22Rv1 (cell line): ENCODE measurements around the gene EPS8L2.

Experiments used
- H3K27ac ChIP-seq: fragments of 450-650 bp; 2 replicates; pipeline ENCODE4 v1.5.1; 2017
- ZFX ChIP-seq: fragments of 450-650 bp; IDR thresholded peaks from 2 replicates; pipeline ENCODE4 v1.6.1; 2017; ENCODE audit warnings: antibody characterized with exemption, borderline replicate concordance
- TF ChIP-seq, protein P1 (sequence below): fragments of 450-650 bp; IDR thresholded peaks from 2 replicates; pipeline ENCODE4 v1.5.1; 2017; ENCODE audit warnings: mild to moderate bottlenecking

EPS8L2 gene

GRCh38 chr11:709109-709997, 3.3 kb downstream of the EPS8L2 start:
- H3K27ac ChIP-seq = peak overlapping the region; percentile 69
- TF ChIP-seq ZFX = no peak
- TF ChIP-seq, protein P1, sequence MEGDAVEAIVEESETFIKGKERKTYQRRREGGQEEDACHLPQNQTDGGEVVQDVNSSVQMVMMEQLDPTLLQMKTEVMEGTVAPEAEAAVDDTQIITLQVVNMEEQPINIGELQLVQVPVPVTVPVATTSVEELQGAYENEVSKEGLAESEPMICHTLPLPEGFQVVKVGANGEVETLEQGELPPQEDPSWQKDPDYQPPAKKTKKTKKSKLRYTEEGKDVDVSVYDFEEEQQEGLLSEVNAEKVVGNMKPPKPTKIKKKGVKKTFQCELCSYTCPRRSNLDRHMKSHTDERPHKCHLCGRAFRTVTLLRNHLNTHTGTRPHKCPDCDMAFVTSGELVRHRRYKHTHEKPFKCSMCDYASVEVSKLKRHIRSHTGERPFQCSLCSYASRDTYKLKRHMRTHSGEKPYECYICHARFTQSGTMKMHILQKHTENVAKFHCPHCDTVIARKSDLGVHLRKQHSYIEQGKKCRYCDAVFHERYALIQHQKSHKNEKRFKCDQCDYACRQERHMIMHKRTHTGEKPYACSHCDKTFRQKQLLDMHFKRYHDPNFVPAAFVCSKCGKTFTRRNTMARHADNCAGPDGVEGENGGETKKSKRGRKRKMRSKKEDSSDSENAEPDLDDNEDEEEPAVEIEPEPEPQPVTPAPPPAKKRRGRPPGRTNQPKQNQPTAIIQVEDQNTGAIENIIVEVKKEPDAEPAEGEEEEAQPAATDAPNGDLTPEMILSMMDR = no peak

DNA sequence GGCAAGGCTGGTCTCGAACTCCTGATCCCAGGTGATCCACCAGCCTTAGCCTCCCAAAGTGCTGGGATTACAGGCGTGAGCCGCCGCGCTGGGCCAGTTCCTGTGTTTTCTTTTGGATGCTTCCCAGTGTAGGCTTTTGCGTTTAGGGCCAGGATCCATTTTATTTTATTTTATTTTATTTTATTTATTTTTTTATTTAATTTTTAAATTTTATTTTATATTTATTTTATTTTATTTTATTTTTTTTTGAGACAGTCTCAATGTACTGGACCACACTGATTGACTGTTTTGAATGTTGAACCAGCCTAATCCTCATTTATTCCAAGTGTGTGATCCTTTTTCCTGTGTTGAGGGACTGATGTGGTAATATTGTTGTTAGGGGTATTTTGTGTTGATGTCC, 8.4 kb downstream of the EPS8L2 start:
- no peak for TF ChIP-seq ZFX
- TF ChIP-seq, protein P1 = no peak
- H3K27ac ChIP-seq = no peak overlapping the region

DNA sequence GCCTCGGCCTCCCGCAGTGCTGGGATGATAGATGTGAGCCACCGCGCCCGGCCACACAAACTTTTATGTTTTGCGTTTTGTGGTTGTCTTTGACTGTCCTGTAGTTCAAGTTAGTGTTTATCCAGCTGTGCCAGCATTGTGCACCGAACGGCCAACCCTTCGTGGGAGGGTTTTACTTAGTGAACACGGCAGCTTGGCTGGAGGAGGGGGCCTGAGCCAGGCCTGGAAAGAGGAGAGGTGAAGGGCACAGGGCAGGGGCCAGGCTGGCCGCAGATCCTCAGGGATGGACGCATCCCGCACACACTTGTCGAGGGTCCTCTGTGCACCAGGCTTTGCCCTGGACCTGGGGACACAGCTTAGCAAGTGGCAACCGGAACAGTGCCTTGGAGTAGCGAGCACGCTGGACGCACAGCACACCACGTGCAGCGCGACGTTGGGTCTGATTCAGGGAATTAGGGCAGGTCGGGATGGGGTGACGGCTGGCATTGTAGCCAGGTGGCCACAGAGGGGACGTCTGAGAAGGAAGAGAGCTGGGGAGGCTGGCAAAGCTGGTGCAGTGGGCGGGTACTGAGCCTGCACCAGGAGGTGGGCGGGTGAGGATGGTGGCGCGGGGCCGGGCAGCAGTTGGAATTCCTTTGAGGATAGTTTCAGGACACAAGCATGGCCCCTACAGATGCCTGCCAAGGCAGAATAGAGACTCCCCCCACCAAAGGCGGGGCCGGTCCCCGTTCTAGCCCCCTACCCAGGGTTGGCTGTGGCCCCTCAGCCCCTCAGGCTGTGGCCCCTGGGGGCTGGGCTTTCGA, 13.4 kb downstream of the EPS8L2 start:
- peak overlapping the region; percentile 74 for H3K27ac ChIP-seq
- no peak for TF ChIP-seq ZFX
- TF ChIP-seq, protein P1 = no peak

DNA sequence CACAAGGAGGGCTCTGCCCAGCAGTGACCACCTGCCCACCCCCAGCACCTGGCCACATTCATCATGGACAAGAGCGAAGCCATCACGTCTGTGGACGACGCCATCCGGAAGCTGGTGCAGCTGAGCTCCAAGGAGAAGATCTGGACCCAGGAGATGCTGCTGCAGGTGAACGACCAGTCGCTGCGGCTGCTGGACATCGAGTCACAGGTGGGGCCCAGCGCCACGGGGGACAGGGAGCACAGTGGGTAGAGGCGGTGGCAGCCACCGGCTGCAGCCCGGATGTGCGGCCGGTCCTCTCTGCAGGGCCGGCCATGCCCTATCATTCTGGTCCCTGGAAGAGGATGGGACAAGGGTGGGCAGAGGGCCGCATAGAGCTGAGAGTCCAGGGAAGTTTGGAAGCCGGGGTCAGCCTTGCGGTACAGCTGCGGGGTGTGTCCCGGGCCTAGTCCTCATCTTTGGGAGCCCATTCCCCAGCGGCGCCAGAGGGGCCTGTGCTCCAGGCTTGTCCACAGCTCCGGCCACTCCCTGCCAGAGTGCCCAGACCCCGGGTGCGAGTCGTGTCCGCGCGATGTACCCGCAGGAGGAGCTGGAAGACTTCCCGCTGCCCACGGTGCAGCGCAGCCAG, 14.1 kb downstream of the EPS8L2 start:
- peak overlapping the region; percentile 74 for H3K27ac ChIP-seq
- TF ChIP-seq, protein P1 = no peak
- no peak for TF ChIP-seq ZFX

DNA sequence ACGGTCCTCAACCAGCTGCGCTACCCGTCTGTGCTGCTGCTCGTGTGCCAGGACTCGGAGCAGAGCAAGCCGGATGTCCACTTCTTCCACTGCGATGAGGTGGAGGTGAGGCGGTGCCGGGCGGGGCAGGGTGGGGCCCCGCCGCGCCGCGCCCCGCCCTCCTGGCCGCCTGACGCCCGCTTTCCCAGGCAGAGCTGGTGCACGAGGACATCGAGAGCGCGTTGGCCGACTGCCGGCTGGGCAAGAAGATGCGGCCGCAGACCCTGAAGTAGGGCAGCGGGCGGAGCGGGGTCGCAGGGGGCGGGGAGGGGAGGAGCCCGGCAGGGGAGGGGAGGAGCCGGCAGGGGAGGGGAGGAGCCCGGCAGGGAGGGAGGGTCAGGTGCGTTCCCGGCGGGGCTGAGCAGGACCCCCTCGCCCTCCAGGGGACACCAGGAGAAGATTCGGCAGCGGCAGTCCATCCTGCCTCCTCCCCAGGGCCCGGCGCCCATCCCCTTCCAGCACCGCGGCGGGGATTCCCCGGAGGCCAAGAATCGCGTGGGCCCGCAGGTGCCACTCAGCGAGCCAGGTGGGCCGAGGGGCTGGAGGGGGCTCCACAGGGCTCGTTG, 14.7 kb downstream of the EPS8L2 start:
- TF ChIP-seq, protein P1 = no peak
- no peak for TF ChIP-seq ZFX
- peak overlapping the region; percentile 74 for H3K27ac ChIP-seq

GRCh38 chr11:721247-721740, 15.3 kb downstream of the EPS8L2 start:
- no peak for TF ChIP-seq ZFX
- TF ChIP-seq, protein P1 = no peak
- peak overlapping the region; percentile 74 for H3K27ac ChIP-seq
